ENCODE data around the gene SIGLEC1.

GRCh38 chr20:3740615-3741301 is 28.4 kb upstream of the SIGLEC1 start:
- TF ChIP-seq EZH2 (optimal IDR thresholded peaks at IDR 0.05; ENCODE audit: low read depth, low read length) (no peak), CTCF (IDR thresholded peaks at IDR 0.05; ENCODE audit: low read length) (no peak), EZH2phosphoT487 (IDR thresholded peaks at IDR 0.05; ENCODE audit: low read length) (no peak)

Data from MM.1S (cell line).